B cell (primary cell): Measurements from ENCODE around the gene ARHGAP4.

Experiments used
- CTCF ChIP-seq: fragments of 200-600 bp; IDR thresholded peaks from one replicate; pipeline ENCODE4 v1.8.0; 2022; ENCODE audit warnings: antibody characterized with exemption, mild to moderate bottlenecking
- EZH2 ChIP-seq: IDR thresholded peaks from 2 replicates; pipeline ENCODE4 v1.6.1; 2012; ENCODE audit warnings: borderline replicate concordance, low read depth, mild to moderate bottlenecking, moderate library complexity, low read length; ENCODE audit not compliant: insufficient read depth, poor library complexity, severe bottlenecking

DNA sequence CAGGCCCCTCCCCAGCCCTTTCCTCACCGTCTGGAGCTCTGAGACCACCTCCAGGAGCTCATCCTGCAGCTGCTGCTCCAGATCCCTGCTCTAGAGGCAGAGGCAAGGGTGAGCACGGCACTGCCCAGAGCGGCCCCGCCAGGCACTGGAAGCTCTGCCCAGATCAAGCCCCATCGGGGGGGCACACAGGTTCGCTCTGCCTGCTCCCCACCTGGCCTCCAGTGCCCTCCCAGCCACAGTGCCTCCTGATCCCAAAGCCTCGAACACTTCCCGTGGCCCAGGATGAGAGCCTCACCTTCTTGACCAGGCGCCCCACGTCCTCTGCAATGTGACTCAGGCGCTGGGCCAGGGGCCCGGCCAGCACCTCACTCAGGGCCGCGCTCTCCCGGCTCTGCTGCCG, 5.0 kb downstream of the ARHGAP4 start:
- TF ChIP-seq CTCF (no peak), EZH2 (no peak)
